Measurements from ENCODE around the gene FGGY.
A peak's percentile ranks its signal among the peaks of the same experiment; 100 is the strongest.

FGGY gene

GRCh38 chr1:59691261-59691660 lies 394.4 kb downstream of the FGGY start:
- ChIA-PET CTCF (interaction anchor here (0.8 kb wide), 1 partner anchor 161 kb away, joined by 3 read pairs; no protein-coding TSS in a partner anchor), POLR2A (no interaction called here)
- TF ChIP-seq ZNF776 (tag by site-specific recombination; IDR thresholded peaks at IDR 0.05; ENCODE audit: borderline replicate concordance) (no peak), MZF1 (tag by site-specific recombination; IDR thresholded peaks at IDR 0.05; ENCODE audit: borderline replicate concordance) (peak; percentile 83)
- no peaks in the 10 kb centered on the region for H3K9me3 ChIP-seq (ENCODE audit: control insufficient read depth, insufficient read depth, low read depth, low read length)
- no peak overlapping the region for H3K27ac ChIP-seq (ENCODE audit: extremely low read depth, low read depth, low read length)
- H3K36me3 ChIP-seq (ENCODE audit: control insufficient read depth in 2 of 2, insufficient read depth in 1 of 2, low read length in 2 of 2) = no peaks in the 10 kb centered on the region
- peaks cover 1% of the 10 kb centered on the region for H3K4me1 ChIP-seq (ENCODE audit: control insufficient read depth, insufficient read depth, low read length)
- H3K4me3 ChIP-seq (ENCODE audit: low read depth, low read length) = no peak overlapping the region

- Histone ChIP-seq H3K4me3 (ENCODE audit: low read depth, low read length) (no peak overlapping the region), H3K9me3 (ENCODE audit: control insufficient read depth, insufficient read depth, low read depth, low read length) (no peaks in the 10 kb centered on the region), H3K27ac (ENCODE audit: extremely low read depth, low read depth, low read length) (no peak overlapping the region), H3K4me1 (ENCODE audit: control insufficient read depth, insufficient read depth, low read length) (no peaks in the 10 kb centered on the region; the same call in 1 of the 2 replicates), H3K36me3 (ENCODE audit: control insufficient read depth in 2 of 2, insufficient read depth in 1 of 2, low read length in 2 of 2) (no peaks in the 10 kb centered on the region)
- TF ChIP-seq EGR2 (tag by site-specific recombination; IDR thresholded peaks at IDR 0.05; ENCODE audit: low read depth) (peak; percentile 57; the same call in 1 of the 2 replicates), ZNF561 (tag by site-specific recombination; IDR thresholded peaks at IDR 0.05; ENCODE audit: borderline replicate concordance) (no peak), ZFHX2 (tag by site-specific recombination; conservative IDR thresholded peaks at IDR 0.05) (peak; percentile 52), ZEB2 (tag by site-specific recombination; IDR thresholded peaks at IDR 0.05) (peak; percentile 27; the same call in 1 of the 2 replicates), ZNF558 (tag by site-specific recombination; IDR thresholded peaks at IDR 0.05) (no peak), GLIS2 (tag by site-specific recombination; IDR thresholded peaks at IDR 0.05) (no peak), GLIS1 (tag by site-specific recombination; IDR thresholded peaks at IDR 0.05) (peak; percentile 39; the same call in 1 of the 2 replicates), FEZF1 (tag by site-specific recombination; IDR thresholded peaks at IDR 0.05) (peak; percentile 24; the same call in 1 of the 2 replicates), ZNF692 (tag by site-specific recombination; IDR thresholded peaks at IDR 0.05) (peak; percentile 46; the same call in 1 of the 2 replicates), ZXDB (tag by site-specific recombination; IDR thresholded peaks at IDR 0.05) (peak; percentile 69), ZBTB17 (tag by site-specific recombination; IDR thresholded peaks at IDR 0.05) (peak; percentile 88)
- TF ChIP-seq, protein P1, sequence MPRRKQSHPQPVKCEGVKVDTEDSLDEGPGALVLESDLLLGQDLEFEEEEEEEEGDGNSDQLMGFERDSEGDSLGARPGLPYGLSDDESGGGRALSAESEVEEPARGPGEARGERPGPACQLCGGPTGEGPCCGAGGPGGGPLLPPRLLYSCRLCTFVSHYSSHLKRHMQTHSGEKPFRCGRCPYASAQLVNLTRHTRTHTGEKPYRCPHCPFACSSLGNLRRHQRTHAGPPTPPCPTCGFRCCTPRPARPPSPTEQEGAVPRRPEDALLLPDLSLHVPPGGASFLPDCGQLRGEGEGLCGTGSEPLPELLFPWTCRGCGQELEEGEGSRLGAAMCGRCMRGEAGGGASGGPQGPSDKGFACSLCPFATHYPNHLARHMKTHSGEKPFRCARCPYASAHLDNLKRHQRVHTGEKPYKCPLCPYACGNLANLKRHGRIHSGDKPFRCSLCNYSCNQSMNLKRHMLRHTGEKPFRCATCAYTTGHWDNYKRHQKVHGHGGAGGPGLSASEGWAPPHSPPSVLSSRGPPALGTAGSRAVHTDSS (tag by site-specific recombination; IDR thresholded peaks at IDR 0.05) = 0 out of 2 replicates have a peak, but pooled peaks have one; percentile 32
- TF ChIP-seq, protein P2, sequence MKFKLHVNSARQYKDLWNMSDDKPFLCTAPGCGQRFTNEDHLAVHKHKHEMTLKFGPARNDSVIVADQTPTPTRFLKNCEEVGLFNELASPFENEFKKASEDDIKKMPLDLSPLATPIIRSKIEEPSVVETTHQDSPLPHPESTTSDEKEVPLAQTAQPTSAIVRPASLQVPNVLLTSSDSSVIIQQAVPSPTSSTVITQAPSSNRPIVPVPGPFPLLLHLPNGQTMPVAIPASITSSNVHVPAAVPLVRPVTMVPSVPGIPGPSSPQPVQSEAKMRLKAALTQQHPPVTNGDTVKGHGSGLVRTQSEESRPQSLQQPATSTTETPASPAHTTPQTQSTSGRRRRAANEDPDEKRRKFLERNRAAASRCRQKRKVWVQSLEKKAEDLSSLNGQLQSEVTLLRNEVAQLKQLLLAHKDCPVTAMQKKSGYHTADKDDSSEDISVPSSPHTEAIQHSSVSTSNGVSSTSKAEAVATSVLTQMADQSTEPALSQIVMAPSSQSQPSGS (tag by site-specific recombination; IDR thresholded peaks at IDR 0.05; ENCODE audit: low read depth) = no peak
- TF ChIP-seq, protein P3, sequence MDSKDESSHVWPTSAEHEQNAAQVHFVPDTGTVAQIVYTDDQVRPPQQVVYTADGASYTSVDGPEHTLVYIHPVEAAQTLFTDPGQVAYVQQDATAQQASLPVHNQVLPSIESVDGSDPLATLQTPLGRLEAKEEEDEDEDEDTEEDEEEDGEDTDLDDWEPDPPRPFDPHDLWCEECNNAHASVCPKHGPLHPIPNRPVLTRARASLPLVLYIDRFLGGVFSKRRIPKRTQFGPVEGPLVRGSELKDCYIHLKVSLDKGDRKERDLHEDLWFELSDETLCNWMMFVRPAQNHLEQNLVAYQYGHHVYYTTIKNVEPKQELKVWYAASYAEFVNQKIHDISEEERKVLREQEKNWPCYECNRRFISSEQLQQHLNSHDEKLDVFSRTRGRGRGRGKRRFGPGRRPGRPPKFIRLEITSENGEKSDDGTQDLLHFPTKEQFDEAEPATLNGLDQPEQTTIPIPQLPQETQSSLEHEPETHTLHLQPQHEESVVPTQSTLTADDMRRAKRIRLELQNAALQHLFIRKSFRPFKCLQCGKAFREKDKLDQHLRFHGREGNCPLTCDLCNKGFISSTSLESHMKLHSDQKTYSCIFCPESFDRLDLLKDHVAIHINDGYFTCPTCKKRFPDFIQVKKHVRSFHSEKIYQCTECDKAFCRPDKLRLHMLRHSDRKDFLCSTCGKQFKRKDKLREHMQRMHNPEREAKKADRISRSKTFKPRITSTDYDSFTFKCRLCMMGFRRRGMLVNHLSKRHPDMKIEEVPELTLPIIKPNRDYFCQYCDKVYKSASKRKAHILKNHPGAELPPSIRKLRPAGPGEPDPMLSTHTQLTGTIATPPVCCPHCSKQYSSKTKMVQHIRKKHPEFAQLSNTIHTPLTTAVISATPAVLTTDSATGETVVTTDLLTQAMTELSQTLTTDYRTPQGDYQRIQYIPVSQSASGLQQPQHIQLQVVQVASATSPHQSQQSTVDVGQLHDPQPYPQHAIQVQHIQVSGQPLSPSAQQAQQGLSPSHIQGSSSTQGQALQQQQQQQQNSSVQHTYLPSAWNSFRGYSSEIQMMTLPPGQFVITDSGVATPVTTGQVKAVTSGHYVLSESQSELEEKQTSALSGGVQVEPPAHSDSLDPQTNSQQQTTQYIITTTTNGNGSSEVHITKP (tag by site-specific recombination; IDR thresholded peaks at IDR 0.05) = 0 out of 2 replicates have a peak, but pooled peaks have one; percentile 41
- ChIA-PET POLR2A (no interaction called here), CTCF (no interaction called here)
Observed at GRCh38 chr1:59692591-59692990, 395.7 kb downstream of the FGGY start.

All from HEK293 (cell line).